Brain microvascular endothelial cell (primary cell): ENCODE results near the gene MCRIP1.

Source experiments
- DNase-seq: peaks from one replicate; pipeline ENCODE4 v3.0.0-alpha.2; 2020
- H3K27ac ChIP-seq: fragments of 250-450 bp; sonication (Bioruptor Pico); 2 replicates; pipeline ENCODE4 v1.5.1; 2020; ENCODE audit warnings: mild to moderate bottlenecking, moderate library complexity
- H3K27me3 ChIP-seq: fragments of 250-450 bp; sonication (Bioruptor Pico); replicated peaks from 2 replicates; pipeline ENCODE4 v1.5.1; 2020; ENCODE audit warnings: mild to moderate bottlenecking
- H3K36me3 ChIP-seq: fragments of 250-450 bp; sonication (Bioruptor Pico); replicated peaks from 2 replicates; pipeline ENCODE4 v1.5.1; 2020; ENCODE audit warnings: mild to moderate bottlenecking
- H3K4me3 ChIP-seq: 2 replicates; pipeline ENCODE4 v1.5.1; 2011; ENCODE audit warnings: low read depth, mild to moderate bottlenecking, control low read depth, low read length, moderate library complexity
- in situ Hi-C: cut with HindIII; loops from 2 replicates; pipeline ENCODE4 v1.10.0; 2017; ENCODE audit warnings: low sequenced_read_pairs, low pct_ligation_motif_present
- TF ChIP-seq, protein P1 (sequence below): IDR thresholded peaks from 2 replicates; pipeline ENCODE4 v1.5.1; 2011; ENCODE audit warnings: low read depth, mild to moderate bottlenecking, moderate library complexity, low read length, control low read depth, inconsistent platforms; ENCODE audit errors: missing control alignments

The MCRIP1 gene

DNA sequence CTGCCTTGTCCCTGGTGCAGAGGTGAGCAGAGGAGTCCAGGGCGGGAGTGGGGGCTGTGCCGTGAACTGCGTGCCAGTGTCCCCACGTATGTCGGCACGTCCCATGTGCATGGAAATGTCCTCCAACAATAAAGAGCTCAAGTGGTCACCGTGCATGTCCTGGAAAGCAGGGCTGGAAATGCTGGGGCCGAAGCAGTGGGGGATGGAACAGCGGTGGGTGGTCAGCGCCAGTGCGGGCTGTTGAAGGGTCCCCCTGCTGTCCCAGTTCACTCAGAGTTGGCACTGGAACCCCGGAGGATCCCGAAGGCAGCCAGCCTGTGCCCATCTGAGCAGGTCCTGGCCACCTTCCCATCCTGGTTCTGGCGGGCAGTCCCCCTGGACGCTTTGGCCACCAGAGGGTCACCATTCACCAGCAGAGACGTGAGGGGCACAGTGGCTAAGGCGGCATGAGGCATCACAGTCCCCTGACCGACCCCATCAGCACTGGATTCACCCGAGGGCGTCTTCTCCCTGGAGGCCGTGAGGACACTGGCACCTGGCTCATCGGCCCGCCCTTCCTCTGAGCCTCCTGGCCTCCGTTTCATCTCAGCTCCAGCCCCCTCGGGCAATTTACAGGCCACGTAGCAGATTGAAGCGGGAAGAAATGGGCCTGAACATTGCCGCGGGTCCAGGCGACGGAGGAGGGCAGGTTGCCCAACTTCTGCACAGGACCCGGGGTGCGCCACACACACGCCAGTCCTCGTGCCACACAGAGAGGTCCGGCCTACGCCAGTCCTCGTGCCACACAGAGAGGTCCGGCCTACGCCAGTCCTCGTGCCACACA lies 19.0 kb downstream of the MCRIP1 start:
- H3K4me3 ChIP-seq = no peak overlapping the region
- H3K27ac ChIP-seq = no peak overlapping the region
- TF ChIP-seq, protein P1, sequence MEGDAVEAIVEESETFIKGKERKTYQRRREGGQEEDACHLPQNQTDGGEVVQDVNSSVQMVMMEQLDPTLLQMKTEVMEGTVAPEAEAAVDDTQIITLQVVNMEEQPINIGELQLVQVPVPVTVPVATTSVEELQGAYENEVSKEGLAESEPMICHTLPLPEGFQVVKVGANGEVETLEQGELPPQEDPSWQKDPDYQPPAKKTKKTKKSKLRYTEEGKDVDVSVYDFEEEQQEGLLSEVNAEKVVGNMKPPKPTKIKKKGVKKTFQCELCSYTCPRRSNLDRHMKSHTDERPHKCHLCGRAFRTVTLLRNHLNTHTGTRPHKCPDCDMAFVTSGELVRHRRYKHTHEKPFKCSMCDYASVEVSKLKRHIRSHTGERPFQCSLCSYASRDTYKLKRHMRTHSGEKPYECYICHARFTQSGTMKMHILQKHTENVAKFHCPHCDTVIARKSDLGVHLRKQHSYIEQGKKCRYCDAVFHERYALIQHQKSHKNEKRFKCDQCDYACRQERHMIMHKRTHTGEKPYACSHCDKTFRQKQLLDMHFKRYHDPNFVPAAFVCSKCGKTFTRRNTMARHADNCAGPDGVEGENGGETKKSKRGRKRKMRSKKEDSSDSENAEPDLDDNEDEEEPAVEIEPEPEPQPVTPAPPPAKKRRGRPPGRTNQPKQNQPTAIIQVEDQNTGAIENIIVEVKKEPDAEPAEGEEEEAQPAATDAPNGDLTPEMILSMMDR = no peak
- no peak for DNase-seq
- no peaks in the 10 kb centered on the region for H3K36me3 ChIP-seq
- H3K27me3 ChIP-seq = peaks cover 2% of the 10 kb centered on the region
- in situ Hi-C loops = no loop called here

DNA sequence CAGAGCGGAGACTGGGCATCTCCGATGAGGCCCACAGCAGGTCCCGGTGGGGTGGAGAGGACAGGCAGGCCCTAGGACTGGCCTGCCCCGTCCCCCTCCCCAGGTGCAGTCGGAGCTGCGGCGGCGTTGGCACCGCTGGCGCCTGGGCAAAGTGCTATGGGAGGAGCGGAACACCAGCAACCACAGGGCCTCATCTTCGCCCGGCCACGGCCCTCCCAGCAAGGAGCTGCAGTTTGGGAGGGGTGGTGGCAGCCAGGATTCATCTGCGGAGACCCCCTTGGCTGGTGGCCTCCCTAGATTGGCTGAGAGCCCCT lies 19.8 kb downstream of the MCRIP1 start:
- in situ Hi-C loops = no loop called here
- no peak overlapping the region for H3K27ac ChIP-seq
- no peaks in the 10 kb centered on the region for H3K36me3 ChIP-seq
- no peak overlapping the region for H3K4me3 ChIP-seq
- DNase-seq = no peak
- TF ChIP-seq, protein P1 = no peak
- peaks cover 6% of the 10 kb centered on the region for H3K27me3 ChIP-seq

DNA sequence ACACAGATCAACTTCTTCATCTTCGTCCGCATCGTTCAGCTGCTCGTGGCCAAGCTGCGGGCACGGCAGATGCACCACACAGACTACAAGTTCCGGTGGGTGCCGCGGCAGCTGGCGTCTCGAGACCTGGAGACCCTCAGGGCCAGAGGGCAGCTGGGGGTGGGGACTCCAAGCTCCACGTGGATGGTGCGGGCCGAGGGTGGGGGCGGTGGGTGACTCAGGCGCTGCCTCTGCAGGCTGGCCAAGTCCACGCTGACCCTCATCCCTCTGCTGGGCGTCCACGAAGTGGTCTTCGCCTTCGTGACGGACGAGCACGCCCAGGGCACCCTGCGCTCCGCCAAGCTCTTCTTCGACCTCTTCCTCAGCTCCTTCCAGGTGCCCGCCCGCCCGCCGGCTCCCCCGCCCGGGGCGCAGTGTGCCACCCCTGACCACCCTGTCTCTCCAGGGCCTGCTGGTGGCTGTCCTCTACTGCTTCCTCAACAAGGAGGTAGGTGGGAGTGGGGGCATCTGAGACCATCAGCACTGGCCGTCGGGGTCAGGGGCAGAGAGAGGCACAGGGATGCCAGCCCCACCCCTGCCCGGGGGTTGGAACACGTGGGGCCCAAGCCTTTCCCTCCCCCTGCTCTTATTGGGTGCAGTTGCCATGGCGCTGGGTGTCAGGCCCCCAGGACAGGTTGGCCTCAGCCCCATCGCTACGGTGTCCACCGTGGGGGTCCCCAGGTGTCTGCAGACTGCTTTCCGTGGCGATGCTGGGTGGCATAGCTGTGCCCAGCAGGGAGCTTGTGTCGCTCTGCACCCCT lies 20.3 kb downstream of the MCRIP1 start:
- in situ Hi-C loops = no loop called here
- TF ChIP-seq, protein P1 = no peak

DNA sequence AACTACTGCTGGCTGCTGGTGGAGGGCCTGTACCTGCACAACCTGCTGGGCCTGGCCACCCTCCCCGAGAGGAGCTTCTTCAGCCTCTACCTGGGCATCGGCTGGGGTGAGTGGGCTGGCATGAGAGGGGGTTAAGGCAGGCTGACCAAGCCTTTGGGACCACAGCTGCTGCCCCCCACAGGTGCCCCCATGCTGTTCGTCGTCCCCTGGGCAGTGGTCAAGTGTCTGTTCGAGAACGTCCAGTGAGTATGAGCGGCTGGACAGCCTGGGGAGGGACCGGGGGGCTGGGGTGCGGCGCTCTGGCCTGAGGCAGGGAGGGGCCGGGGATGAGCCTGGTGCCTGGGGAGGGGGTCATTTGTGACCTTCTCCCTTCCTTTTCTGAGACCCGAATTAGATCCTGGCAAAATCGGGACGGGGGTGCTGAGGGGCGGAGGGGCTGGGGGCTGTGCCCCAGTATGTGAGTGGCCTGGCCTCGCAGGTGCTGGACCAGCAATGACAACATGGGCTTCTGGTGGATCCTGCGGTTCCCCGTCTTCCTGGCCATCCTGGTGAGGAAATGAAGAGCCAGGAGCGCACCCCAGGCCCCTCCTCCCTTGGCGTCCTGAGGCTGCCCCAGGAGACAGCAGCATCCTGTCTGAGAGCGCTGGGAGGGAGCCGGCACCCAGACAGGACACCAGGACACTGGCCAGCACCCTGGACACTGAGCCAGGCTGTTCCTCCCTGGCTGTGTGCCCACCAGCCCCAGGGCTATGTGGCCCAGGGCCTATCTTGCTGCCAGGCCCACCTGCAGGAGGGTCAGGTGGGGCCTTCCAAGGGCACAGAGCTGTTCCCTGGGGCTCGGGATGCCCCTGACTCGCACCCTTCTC lies 21.2 kb downstream of the MCRIP1 start:
- H3K27me3 ChIP-seq = peaks cover 14% of the 10 kb centered on the region
- in situ Hi-C loops = no loop called here
- H3K36me3 ChIP-seq = no peaks in the 10 kb centered on the region
- DNase-seq = no peak
- no peak overlapping the region for H3K4me3 ChIP-seq
- no peak overlapping the region for H3K27ac ChIP-seq
- TF ChIP-seq, protein P1 = no peak

More for the DNA sequence above, 20.3 kb downstream of the MCRIP1 start:
- no peak overlapping the region for H3K27ac ChIP-seq
- no peaks in the 10 kb centered on the region for H3K36me3 ChIP-seq
- H3K27me3 ChIP-seq = peaks cover 9% of the 10 kb centered on the region
- no peak overlapping the region for H3K4me3 ChIP-seq
- no peak for DNase-seq

DNA sequence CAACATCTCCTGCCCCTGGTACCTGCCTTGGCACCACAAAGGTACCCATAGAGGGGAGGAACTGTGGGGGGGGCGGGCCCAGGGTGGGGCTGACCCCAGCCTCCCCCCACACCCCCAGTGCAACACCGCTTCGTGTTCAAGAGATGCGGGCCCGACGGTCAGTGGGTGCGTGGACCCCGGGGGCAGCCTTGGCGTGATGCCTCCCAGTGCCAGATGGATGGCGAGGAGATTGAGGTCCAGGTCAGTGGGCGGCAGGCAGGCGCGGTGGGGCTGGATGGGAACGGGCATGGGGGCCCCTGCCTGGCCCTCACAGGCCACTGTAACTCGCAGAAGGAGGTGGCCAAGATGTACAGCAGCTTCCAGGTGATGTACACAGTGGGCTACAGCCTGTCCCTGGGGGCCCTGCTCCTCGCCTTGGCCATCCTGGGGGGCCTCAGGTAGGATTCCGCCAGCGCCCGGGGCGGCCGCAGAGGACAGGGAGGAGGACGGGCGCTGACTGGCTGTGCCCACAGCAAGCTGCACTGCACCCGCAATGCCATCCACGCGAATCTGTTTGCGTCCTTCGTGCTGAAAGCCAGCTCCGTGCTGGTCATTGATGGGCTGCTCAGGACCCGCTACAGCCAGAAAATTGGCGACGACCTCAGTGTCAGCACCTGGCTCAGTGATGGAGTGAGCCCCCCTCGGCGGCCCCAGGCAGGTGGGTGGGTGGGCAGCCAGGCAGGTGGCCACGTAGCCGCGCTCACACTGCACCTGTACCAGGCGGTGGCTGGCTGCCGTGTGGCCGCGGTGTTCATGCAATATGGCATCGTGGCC lies 22.0 kb downstream of the MCRIP1 start:
- in situ Hi-C loops = no loop called here
- no peak for DNase-seq
- TF ChIP-seq, protein P1 = no peak
- Histone ChIP-seq H3K27me3 (peaks cover 21% of the 10 kb centered on the region), H3K27ac (no peak overlapping the region), H3K4me3 (no peak overlapping the region), H3K36me3 (no peaks in the 10 kb centered on the region)
